HuH-7 (cell line): ENCODE data around the gene MCM5.

Experiments used
- DNase-seq: peaks from one replicate; pipeline ENCODE4 v3.0.0; 2011; ENCODE audit warnings: low spot score

The MCM5 gene

DNA sequence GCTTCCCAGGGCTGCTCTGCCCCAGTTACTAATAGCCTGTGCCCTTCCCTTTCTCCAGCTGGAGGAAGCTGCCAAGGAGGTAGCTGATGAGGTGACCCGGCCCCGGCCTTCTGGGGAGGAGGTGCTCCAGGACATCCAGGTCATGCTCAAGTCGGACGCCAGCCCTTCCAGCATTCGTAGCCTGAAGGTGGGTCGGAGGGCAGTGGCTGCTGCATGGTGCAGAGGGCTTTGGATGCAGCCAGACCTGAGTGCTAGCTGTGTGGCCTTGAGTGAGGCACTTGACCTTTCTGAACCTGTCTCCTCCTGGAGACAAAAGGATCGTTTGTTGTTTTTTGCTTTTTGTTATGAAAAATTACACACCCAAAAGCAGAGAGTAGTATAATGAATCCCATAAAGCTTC lies 3.4 kb downstream of the MCM5 start:
- DNase-seq, result no peak

GRCh38 chr22:35404176-35404575 lies 4.2 kb downstream of the MCM5 start:
- DNase-seq, result no peak

GRCh38 chr22:35406443-35406842 lies 6.5 kb downstream of the MCM5 start:
- no peak for DNase-seq

DNA sequence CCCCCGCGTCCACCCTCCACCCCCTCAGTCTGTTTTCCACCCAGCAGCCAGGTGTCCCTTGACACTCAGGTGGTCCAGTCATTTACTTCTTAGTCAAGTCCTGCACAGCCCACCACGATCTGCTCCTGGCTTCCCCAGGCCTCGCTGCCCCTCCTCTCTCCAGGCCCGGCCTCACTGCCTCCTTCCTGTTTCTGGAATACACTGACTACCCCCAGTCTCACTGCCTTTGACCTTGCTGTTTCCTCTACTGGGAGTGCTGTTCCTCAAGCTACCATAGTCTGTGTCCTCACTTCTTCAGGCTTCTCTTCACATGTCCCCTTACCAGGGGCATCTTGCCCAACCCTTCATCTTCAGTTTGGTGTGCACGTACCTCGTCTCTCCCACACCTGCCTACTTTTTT lies 7.4 kb downstream of the MCM5 start:
- no peak for DNase-seq

DNA sequence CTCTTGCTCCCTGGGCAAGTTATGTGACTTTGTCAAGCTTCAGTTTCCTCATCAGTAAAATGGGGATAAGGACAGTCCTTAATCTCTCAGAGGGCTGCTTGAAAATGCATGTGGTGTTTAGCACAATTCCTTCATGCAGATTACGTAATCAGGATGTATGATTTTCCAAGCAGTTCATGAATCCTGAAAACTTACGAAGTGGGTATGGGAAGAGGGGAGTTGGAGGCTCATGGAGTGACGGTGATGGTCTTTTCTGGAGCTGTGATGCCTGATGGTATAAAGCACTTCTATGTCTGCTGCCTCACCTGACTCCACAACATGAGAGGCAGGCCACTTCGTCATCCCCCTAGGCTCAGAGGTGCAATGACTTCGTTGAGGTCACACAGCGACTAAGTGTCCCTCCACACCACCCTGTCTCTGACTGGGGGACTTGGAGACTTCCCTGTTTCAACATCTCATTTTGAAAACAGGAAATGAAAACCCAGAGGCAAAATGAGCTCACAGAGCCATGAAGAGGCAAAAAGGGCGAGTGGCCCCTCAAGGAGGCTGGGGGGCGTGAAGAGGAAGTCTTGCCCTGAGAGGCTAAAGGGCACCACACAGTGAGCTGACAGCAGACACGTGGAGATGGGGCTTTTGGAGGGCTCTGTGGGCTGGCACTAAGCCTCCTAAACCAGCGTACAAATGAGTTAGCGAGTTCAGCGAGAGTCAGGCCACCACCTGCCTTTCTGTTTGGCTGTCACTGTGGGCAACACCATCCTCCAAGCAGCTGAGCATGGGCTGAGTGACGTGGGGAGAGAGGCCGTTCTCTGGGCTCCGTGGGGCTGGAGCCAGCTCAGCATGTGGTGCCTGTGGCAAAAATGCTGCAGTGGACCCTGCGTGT lies 10.1 kb downstream of the MCM5 start:
- DNase-seq, result no peak

DNA sequence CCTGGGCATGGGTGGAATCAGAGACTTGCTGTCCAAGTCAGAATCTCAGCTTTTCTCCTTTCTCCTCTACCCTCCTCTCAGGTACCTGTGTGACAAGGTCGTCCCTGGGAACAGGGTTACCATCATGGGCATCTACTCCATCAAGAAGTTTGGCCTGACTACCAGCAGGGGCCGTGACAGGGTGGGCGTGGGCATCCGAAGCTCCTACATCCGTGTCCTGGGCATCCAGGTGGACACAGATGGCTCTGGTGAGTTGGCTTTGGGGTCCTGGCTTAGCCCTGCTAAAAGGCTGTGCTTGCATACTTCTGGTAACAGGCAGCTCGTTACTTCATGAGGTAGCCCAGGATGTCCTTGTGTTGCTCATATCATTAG lies 10.7 kb downstream of the MCM5 start:
- DNase-seq, result no peak

GRCh38 chr22:35411102-35411501 lies 11.2 kb downstream of the MCM5 start:
- no peak for DNase-seq

- DNase-seq, result no peak
Measured at GRCh38 chr22:35413624-35414023, 13.7 kb downstream of the MCM5 start.

GRCh38 chr22:35417606-35418005 lies 17.7 kb downstream of the MCM5 start:
- no peak for DNase-seq

GRCh38 chr22:35418088-35418487 lies 18.1 kb downstream of the MCM5 start:
- no peak for DNase-seq

DNA sequence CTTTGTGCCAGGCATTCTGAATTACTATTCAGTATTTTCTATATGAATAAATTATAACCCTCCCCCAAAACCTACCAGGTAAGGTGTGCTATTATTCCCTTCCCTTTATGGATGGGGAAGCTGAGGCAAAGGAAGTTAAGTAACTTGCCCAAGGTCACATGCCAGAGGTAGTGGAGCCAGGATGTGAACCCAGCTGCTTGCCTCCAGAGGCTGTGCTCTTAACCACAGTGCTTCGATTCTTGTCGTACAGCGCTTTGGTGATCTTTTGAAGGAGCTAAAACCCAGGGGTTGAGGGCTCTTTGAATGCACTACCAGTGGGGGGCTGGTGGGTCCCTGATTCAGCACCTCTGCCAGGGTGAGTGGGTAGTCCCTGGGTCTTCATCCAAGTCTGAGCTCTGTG lies 18.8 kb downstream of the MCM5 start:
- DNase-seq, result no peak

GRCh38 chr22:35419756-35420155 lies 19.8 kb downstream of the MCM5 start:
- no peak for DNase-seq

GRCh38 chr22:35421121-35421520 lies 21.2 kb downstream of the MCM5 start:
- DNase-seq, result no peak

DNA sequence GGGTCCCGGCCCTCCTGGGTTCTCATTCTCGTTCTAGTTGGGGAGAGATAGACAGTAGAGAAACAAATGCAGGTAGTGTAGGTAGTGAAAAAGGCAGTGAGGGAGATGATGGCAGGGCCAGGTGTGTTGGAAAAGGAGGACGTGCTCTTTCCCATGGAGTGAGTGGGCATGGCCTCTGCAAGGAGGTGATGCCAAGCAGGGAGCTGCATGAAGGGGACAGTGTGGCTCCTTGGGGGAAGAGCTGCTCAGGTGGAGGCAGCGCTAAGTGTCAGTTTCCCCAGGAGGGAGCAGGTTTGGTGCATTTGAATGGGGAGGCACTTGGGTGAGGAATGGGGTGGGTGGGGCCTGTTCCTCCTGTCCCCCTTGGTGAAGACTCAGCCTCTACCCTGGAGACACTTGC lies 22.2 kb downstream of the MCM5 start:
- no peak for DNase-seq

DNA sequence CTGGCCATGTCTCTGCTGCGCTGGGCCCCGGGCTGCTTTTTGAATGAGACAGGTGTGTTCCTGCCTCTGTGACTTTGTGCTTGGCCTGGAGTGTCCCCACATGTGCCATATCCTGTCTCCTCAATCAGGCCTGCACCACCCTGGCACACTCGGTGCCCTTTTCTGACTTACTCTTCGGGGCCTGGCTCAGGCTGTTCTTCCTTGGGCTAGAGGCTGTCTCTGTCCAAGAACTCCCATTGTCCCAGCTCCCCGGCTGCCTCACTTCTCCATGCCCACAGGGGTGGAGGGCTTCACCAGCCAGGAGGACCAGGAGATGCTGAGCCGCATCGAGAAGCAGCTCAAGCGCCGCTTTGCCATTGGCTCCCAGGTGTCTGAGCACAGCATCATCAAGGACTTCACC lies 23.0 kb downstream of the MCM5 start:
- no peak for DNase-seq

- no peak for DNase-seq
Measured at GRCh38 chr22:35424081-35424480, 24.1 kb downstream of the MCM5 start.

GRCh38 chr22:35424761-35425160 lies 24.8 kb downstream of the MCM5 start:
- no peak for DNase-seq

GRCh38 chr22:35425546-35425945 lies 25.6 kb downstream of the MCM5 start:
- no peak for DNase-seq

DNA sequence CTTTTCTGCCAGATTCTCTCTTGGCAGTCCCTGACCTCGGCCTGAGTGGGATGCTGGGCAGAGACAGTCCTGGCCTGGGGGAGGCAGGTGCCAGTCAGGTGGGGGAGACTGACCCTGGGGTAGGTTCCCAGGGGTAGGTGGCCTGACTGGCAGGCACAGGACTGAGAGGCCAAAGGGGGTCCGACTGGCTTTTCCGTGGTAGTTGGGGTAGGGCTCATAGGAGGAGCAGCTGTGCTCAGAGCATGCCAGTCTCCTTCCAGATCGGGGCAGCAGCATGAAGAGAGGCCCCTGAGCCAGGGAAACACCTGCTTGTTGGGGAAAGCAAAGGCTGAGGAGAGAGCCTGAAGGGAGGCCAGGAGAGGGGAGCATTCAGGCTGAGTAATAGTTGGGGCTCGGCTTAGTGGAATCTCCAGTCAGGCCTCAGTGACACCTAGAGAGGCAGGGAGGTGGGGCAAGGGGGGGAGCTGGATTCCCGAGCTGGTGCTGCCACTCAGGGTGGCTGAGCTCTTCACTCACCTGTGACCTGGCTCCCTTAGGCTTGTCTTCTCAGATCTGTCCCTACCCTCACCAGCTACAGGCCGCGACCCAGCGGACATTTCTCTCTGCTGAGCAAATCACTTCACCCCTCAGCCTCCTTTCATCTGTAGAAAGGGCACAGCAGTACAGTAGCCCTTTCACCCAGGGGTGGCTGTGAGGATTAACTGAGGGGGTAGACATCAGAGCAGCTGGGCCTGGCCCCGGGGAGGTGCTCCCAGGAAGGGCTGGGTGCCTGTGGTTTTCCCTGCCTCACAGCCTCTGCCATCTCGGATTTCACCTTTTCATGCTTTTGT lies 26.2 kb downstream of the MCM5 start:
- DNase-seq, result no peak

GRCh38 chr22:35426801-35427140 lies 26.8 kb downstream of the MCM5 start:
- DNase-seq, result no peak

DNA sequence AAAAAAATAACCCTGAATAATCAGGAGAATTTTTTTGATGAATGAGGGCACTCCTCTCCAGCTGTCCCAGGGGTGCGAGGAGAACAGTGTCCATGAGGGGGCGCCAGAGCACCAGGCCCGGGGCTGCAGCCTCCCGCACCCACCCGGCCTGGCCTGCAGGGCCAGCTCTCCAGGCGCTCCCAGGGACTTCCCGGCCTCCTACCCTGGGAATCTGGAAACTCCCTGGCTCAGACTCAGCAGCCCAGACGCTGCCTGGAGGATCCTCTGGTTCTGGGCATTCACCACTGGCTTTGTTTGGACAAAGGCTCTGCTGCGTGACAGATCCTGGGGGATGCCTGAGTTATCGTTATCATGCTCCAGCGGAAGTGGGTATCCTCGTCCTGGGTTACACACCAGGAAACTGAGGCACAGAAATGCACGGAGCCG lies 31.0 kb downstream of the MCM5 start:
- peak; percentile 91 for DNase-seq

DNA sequence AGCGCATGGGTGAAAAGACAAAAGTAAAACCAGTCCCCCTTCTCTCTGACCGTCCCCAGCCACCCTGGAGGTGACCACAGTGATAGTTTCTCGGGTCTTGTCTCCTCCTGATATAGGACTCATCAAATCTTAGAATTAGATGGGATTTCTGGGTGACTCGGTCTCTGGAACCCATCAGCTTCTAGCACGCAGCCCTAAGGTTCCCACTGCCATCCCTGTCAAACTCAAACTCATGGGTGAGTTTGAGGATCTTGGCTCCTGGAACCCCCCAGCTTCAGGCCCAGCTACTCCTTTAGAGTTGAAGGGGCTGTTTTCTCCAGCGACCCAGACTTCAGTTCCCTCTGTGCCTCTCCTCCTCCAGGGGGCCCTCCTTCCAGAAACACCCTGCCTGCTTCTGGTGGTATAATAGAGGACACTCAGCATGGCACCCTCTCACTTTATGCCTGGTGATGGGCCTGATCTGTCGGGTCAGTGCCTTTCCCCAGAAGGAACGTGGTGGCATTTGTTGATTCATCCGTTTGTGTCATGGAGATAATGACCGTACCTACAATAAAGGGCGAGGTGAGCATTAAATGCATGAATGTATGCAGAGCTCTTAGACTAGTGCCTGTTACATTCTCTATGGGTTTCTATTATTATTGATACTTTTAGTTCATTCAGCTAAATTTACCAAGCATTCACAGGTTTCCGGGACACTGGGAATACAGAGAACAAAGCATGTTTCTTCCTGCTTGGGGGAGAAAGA lies 31.7 kb downstream of the MCM5 start:
- DNase-seq, result no peak
